HEK293 (cell line): ENCODE results near the gene RAB7A.

ENCODE experiments used
- CTCF ChIA-PET: fragments of 350-600 bp; formaldehyde crosslinking; extraction: SDS; loops from one replicate; lab custom pipeline; 2021; ENCODE audit warnings: antibody characterized with exemption; lab: Yijun Ruan, JAX
- POLR2A ChIA-PET: fragments of 300-600 bp; formaldehyde crosslinking; extraction: SDS; loops from one replicate; lab custom pipeline; 2020; ENCODE audit warnings: antibody characterized with exemption, inconsistent platforms; lab: Yijun Ruan, JAX
- H3K27ac ChIP-seq: fragments of 200-500 bp; sonication (Bioruptor generic); 2 replicates; pipeline ENCODE4 v1.5.1; 2014; ENCODE audit warnings: low read depth, low read length, control low read depth, inconsistent platforms; ENCODE audit errors: extremely low read depth
- H3K36me3 ChIP-seq, 2 experiments: fragments of 200-500 bp in 1 of 2; sonication (Bioruptor generic) in 1 of 2; 1 replicate in 1 of 2; 2 replicates in 1 of 2; pipeline ENCODE4 v1.5.1; 2014 to 2017; ENCODE audit warnings: inconsistent platforms in 2 of 2, low read length in 2 of 2; ENCODE audit not compliant: control insufficient read depth in 2 of 2, insufficient read depth in 1 of 2
- H3K4me1 ChIP-seq: fragments of 200-500 bp; sonication (Bioruptor generic); 2 replicates; pipeline ENCODE4 v1.5.1; 2014; ENCODE audit warnings: mild to moderate bottlenecking, low read length, inconsistent platforms; ENCODE audit not compliant: control insufficient read depth, insufficient read depth
- H3K4me3 ChIP-seq: 2 replicates; pipeline ENCODE4 v1.5.1; 2011; ENCODE audit warnings: low read depth, mild to moderate bottlenecking, control low read depth, low read length, moderate library complexity
- H3K9me3 ChIP-seq: fragments of 200-500 bp; sonication (Bioruptor generic); 2 replicates; pipeline ENCODE4 v1.5.1; 2014; ENCODE audit warnings: low read depth, low read length, inconsistent platforms; ENCODE audit not compliant: control insufficient read depth, insufficient read depth
- GLIS1 ChIP-seq: fragments of 450-650 bp; formaldehyde crosslinking; IDR thresholded peaks from 2 replicates; pipeline ENCODE4 v1.5.1; 2016; ENCODE audit warnings: missing biosample characterization, missing genetic modification characterization
- PATZ1 ChIP-seq: fragments of 450-650 bp; formaldehyde crosslinking; IDR thresholded peaks from 2 replicates; pipeline ENCODE4 v1.5.1; 2016; ENCODE audit warnings: missing biosample characterization, missing genetic modification characterization
- TCF7L2 ChIP-seq: IDR thresholded peaks from 2 replicates; pipeline ENCODE4 v1.6.1; 2011; ENCODE audit warnings: low read depth, mild to moderate bottlenecking, inconsistent platforms, low read length, moderate library complexity, borderline replicate concordance
- ZBTB11 ChIP-seq: fragments of 450-650 bp; formaldehyde crosslinking; conservative IDR thresholded peaks from 2 replicates; pipeline ENCODE4 v1.5.1; 2016; ENCODE audit warnings: low read depth, missing biosample characterization, missing genetic modification characterization
- ZFP41 ChIP-seq: fragments of 450-650 bp; formaldehyde crosslinking; IDR thresholded peaks from 2 replicates; pipeline ENCODE4 v1.5.1; 2016; ENCODE audit warnings: missing biosample characterization, missing genetic modification characterization, borderline replicate concordance
- ZNF132 ChIP-seq: fragments of 450-650 bp; formaldehyde crosslinking; IDR thresholded peaks from 2 replicates; pipeline ENCODE4 v1.5.1; 2017; ENCODE audit warnings: missing biosample characterization, missing genetic modification characterization, borderline replicate concordance
- ZNF155 ChIP-seq: fragments of 450-650 bp; formaldehyde crosslinking; IDR thresholded peaks from 2 replicates; pipeline ENCODE4 v1.5.1; 2016; ENCODE audit warnings: missing biosample characterization, missing genetic modification characterization
- ZNF16 ChIP-seq: fragments of 450-650 bp; formaldehyde crosslinking; IDR thresholded peaks from 2 replicates; pipeline ENCODE4 v1.5.1; 2016; ENCODE audit warnings: low read depth, missing biosample characterization, missing genetic modification characterization
- ZNF175 ChIP-seq: fragments of 450-650 bp; formaldehyde crosslinking; IDR thresholded peaks from 2 replicates; pipeline ENCODE4 v1.5.1; 2016; ENCODE audit warnings: missing biosample characterization, missing genetic modification characterization
- ZNF214 ChIP-seq: fragments of 450-650 bp; formaldehyde crosslinking; IDR thresholded peaks from 2 replicates; pipeline ENCODE4 v1.5.1; 2017; ENCODE audit warnings: missing biosample characterization, mild to moderate bottlenecking, missing genetic modification characterization, borderline replicate concordance
- ZNF292 ChIP-seq: fragments of 450-650 bp; formaldehyde crosslinking; IDR thresholded peaks from 2 replicates; pipeline ENCODE4 v1.5.1; 2016; ENCODE audit warnings: low read depth, missing biosample characterization, missing genetic modification characterization, borderline replicate concordance
- ZNF366 ChIP-seq: fragments of 450-650 bp; formaldehyde crosslinking; conservative IDR thresholded peaks from 2 replicates; pipeline ENCODE4 v1.5.1; 2016; ENCODE audit warnings: missing biosample characterization, missing genetic modification characterization
- ZNF596 ChIP-seq: fragments of 450-650 bp; IDR thresholded peaks from 2 replicates; pipeline ENCODE4 v1.5.0; 2018; ENCODE audit warnings: missing biosample characterization, mild to moderate bottlenecking, missing genetic modification characterization, moderate library complexity
- ZNF600 ChIP-seq: fragments of 450-650 bp; formaldehyde crosslinking; IDR thresholded peaks from 2 replicates; pipeline ENCODE4 v1.5.1; 2016; ENCODE audit warnings: missing biosample characterization, missing genetic modification characterization
- ZNF701 ChIP-seq: fragments of 450-650 bp; formaldehyde crosslinking; IDR thresholded peaks from 2 replicates; pipeline ENCODE4 v1.5.1; 2016; ENCODE audit warnings: missing biosample characterization, missing genetic modification characterization
- ZNF785 ChIP-seq: fragments of 450-650 bp; formaldehyde crosslinking; IDR thresholded peaks from 2 replicates; pipeline ENCODE4 v1.5.1; 2016; ENCODE audit warnings: missing biosample characterization, missing genetic modification characterization
- TF ChIP-seq, protein P1 (sequence below): fragments of 450-650 bp; formaldehyde crosslinking; IDR thresholded peaks from 2 replicates; pipeline ENCODE4 v1.5.1; 2016; ENCODE audit warnings: missing biosample characterization, missing genetic modification characterization

Gene RAB7A

DNA sequence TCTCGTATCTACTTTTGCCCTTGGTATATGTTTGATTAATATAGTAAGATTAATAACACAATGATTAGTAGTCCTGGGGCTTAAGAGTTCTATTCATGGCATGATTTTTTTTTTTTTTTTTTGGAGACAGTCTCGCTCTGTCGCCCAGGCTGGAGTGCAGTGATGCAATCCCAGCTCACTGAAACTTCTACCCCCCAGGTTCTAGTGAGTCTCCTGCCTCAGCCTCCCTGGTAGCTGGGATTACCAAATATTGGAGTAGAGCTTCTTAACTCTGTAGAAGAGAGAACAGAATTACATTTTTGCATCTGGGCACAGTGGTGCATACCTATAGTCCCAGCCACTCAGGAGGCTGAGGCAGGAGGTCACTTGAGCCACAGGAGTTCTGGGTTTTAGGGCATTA is 58.9 kb downstream of the RAB7A start:
- no peak overlapping the region for H3K4me3 ChIP-seq
- CTCF ChIA-PET = interaction anchor here (0.6 to 0.7 kb wide), 3 partner anchors 11 to 1241 kb away, joined by 3 read pairs; no protein-coding TSS in a partner anchor
- TF ChIP-seq GLIS1 (tag by site-specific recombination) (peak; percentile 77), ZNF175 (no peak)
- no peaks in the 10 kb centered on the region for H3K9me3 ChIP-seq
- no peak overlapping the region for H3K27ac ChIP-seq
- H3K4me1 ChIP-seq = peaks cover 3% of the 10 kb centered on the region; the same call in 1 of the 2 replicates
- POLR2A ChIA-PET = no interaction called here
- no peaks in the 10 kb centered on the region for H3K36me3 ChIP-seq

GRCh38 chr3:128786434-128787020 is 60.5 kb downstream of the RAB7A start:
- Histone ChIP-seq H3K4me3 (no peak overlapping the region), H3K27ac (no peak overlapping the region), H3K36me3 (no peaks in the 10 kb centered on the region), H3K4me1 (peaks cover 3% of the 10 kb centered on the region; the same call in 1 of the 2 replicates), H3K9me3 (no peaks in the 10 kb centered on the region)
- ChIA-PET CTCF (interaction anchor here (0.7 to 1.3 kb wide), 2 partner anchors 8 to 18 kb away, joined by 3 to 4 read pairs; no protein-coding TSS in a partner anchor), POLR2A (no interaction called here)
- no peak for TF ChIP-seq ZNF596 (tag by site-specific recombination)
- TF ChIP-seq ZNF16 = no peak
- TF ChIP-seq TCF7L2 = no peak
- no peak for TF ChIP-seq ZBTB11 (tag by site-specific recombination)
- no peak for TF ChIP-seq ZNF366 (tag by site-specific recombination)
- TF ChIP-seq ZNF600 (tag by site-specific recombination) = 0 out of 2 replicates have a peak, but pooled peaks have one; percentile 29
- TF ChIP-seq ZNF132 (tag by site-specific recombination) = no peak

- Histone ChIP-seq H3K4me3 (no peak overlapping the region), H3K4me1 (peaks cover 3% of the 10 kb centered on the region; the same call in 1 of the 2 replicates), H3K9me3 (no peaks in the 10 kb centered on the region), H3K36me3 (no peaks in the 10 kb centered on the region), H3K27ac (no peak overlapping the region)
- CTCF ChIA-PET = interaction anchor here (0.6 to 1.9 kb wide), 6 partner anchors 10 to 664 kb away, joined by 3 to 7 read pairs (median 6); no protein-coding TSS in a partner anchor
- POLR2A ChIA-PET = no interaction called here
- TF ChIP-seq ZBTB11 (tag by site-specific recombination) (no peak), ZNF785 (no peak), PATZ1 (tag by site-specific recombination) (no peak), ZNF292 (no peak), ZNF214 (no peak), ZNF701 (no peak), ZNF155 (tag by site-specific recombination) (no peak), ZFP41 (tag by site-specific recombination) (no peak)
- TF ChIP-seq, protein P1, sequence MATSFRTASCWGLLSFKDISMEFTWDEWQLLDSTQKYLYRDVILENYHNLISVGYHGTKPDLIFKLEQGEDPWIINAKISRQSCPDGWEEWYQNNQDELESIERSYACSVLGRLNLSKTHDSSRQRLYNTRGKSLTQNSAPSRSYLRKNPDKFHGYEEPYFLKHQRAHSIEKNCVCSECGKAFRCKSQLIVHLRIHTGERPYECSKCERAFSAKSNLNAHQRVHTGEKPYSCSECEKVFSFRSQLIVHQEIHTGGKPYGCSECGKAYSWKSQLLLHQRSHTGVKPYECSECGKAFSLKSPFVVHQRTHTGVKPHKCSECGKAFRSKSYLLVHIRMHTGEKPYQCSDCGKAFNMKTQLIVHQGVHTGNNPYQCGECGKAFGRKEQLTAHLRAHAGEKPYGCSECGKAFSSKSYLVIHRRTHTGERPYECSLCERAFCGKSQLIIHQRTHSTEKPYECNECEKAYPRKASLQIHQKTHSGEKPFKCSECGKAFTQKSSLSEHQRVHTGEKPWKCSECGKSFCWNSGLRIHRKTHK (tag by site-specific recombination) = no peak
These were observed 61.6 kb downstream of the RAB7A start for GRCh38 chr3:128787256-128788253.
